HepG2 (cell line): Measurements from ENCODE around the gene DGCR6. TPM values are rescaled to one million over a fixed set of nuclear protein-coding genes. Genes with fewer than 3 reads are reported as not detected.

Experiments
- ATAC-seq: fragments of 200-7000 bp; cut with Tn5 transposase; 3 replicates; pipeline ENCODE4 v1.9.1; 2020; ENCODE audit warnings: mild to moderate bottlenecking, moderate library complexity
- Bru-seq: library from RNA; stranded (reverse); fragments of 400-500 nt; gene quantifications from one replicate; lab custom pipeline; 2021; lab: Mats Ljungman, UMichigan
- BruChase-seq, 2 experiments: library from RNA; stranded (reverse); fragments of 400-500 nt; gene quantifications; one replicate each; lab custom pipeline; 2021; lab: Mats Ljungman, UMichigan
- BruUV-seq: library from RNA; stranded (reverse); fragments of 400-500 nt; replicated peaks from 2 replicates; lab custom pipeline; 2021; lab: Mats Ljungman, UMichigan
- CTCF ChIA-PET: fragments of 300-600 bp; formaldehyde crosslinking; extraction: SDS; loops from one replicate; lab custom pipeline; 2021; ENCODE audit warnings: low total read pairs, inconsistent platforms, low intra/inter-chr PET ratio; lab: Yijun Ruan, JAX
- POLR2A ChIA-PET: fragments of 350-600 bp; sonication (Branson Sonifier 250); formaldehyde crosslinking; loops from one replicate; lab custom pipeline; 2020; ENCODE audit warnings: antibody characterized with exemption, inconsistent platforms; lab: Yijun Ruan, JAX
- DNase-seq: peaks from one replicate; pipeline ENCODE4 v3.0.0-alpha.2; 2015; ENCODE audit warnings: low spot score
- FAIRE-seq: peaks from 3 replicates; lab custom pipeline; 2011; peaks lifted over from hg19 to GRCh38; lab: Jason Lieb, UNC
- H2AFZ ChIP-seq: one replicate; pipeline ENCODE4 v1.6.1; 2011; ENCODE audit warnings: low read length, inconsistent platforms
- H3K27ac ChIP-seq: fragments of 300-600 bp; 3 replicates; pipeline ENCODE4 v1.8.0; 2011; ENCODE audit warnings: mixed run types, mild to moderate bottlenecking, mixed read lengths, low read length, inconsistent platforms; ENCODE audit not compliant: insufficient read depth; ENCODE audit errors: extremely low read length
- H3K27me3 ChIP-seq, 2 experiments: fragments of 200-600 bp in 1 of 2; 2 replicates in 1 of 2; 3 replicates in 1 of 2; pipeline versions ENCODE4 v1.6.0 to v1.8.0; 2011; ENCODE audit warnings: low read length in 2 of 2, mild to moderate bottlenecking in 2 of 2, moderate library complexity in 2 of 2, inconsistent platforms in 1 of 2; ENCODE audit not compliant: insufficient read depth in 2 of 2, control insufficient read depth in 1 of 2
- H3K36me3 ChIP-seq, 2 experiments: fragments of 200-600 bp in 1 of 2; replicated peaks in 1 of 2; 2 replicates in 1 of 2; 3 replicates in 1 of 2; pipeline versions ENCODE4 v1.5.1 to v1.8.0; 2011; ENCODE audit warnings: low read length in 2 of 2, inconsistent platforms in 1 of 2; ENCODE audit not compliant: insufficient read depth in 2 of 2, control insufficient read depth in 1 of 2
- H3K4me1 ChIP-seq: 2 replicates; pipeline ENCODE4 v1.5.1; 2012; ENCODE audit warnings: low read length, inconsistent platforms; ENCODE audit not compliant: insufficient read depth
- H3K4me2 ChIP-seq: 2 replicates; pipeline ENCODE4 v1.6.0; 2011; ENCODE audit warnings: low read depth, low read length, inconsistent platforms
- H3K4me3 ChIP-seq, 3 experiments: fragments of 200-600 bp in 1 of 3; sonication (generic), shearing (Covaris generic) in 1 of 3; replicated peaks in 1 of 3; 2 replicates each; pipeline ENCODE4 v1.5.1; 2011 to 2016; ENCODE audit warnings: low read length in 3 of 3, inconsistent platforms in 2 of 3, low read depth in 2 of 3, mild to moderate bottlenecking in 2 of 3, control low read depth in 1 of 3, mixed read lengths in 1 of 3; ENCODE audit not compliant: insufficient read depth in 1 of 3
- H3K79me2 ChIP-seq: one replicate; pipeline ENCODE4 v1.6.1; 2011; ENCODE audit warnings: low read length, inconsistent platforms; ENCODE audit not compliant: insufficient read depth
- H3K9ac ChIP-seq: 2 replicates; pipeline ENCODE4 v1.6.0; 2011; ENCODE audit warnings: mild to moderate bottlenecking, low read depth, low read length, inconsistent platforms; ENCODE audit not compliant: insufficient read depth
- H3K9me3 ChIP-seq: 2 replicates; pipeline ENCODE4 v1.5.1; 2012; ENCODE audit warnings: mild to moderate bottlenecking, low read length
- H4K20me1 ChIP-seq: 2 replicates; pipeline ENCODE4 v1.6.0; 2011; ENCODE audit warnings: inconsistent platforms, mild to moderate bottlenecking, low read length, moderate library complexity; ENCODE audit not compliant: insufficient read depth
- BRD4 ChIP-seq: sonication (generic); formaldehyde crosslinking; IDR thresholded peaks from 2 replicates; pipeline ENCODE4 v1.4.0; 2020; ENCODE audit warnings: missing genetic modification reagents
- GMEB2 ChIP-seq: IDR thresholded peaks from 2 replicates; pipeline ENCODE4 v1.6.1; 2016; ENCODE audit warnings: missing biosample characterization, missing genetic modification reagents, low read depth
- HMG20B ChIP-seq: conservative IDR thresholded peaks from 2 replicates; pipeline ENCODE4 v1.6.1; 2016; ENCODE audit warnings: missing genetic modification reagents, missing compliant biosample characterization
- PHF8 ChIP-seq: sonication (generic); formaldehyde crosslinking; IDR thresholded peaks from 2 replicates; pipeline ENCODE4 v1.5.0; 2020; ENCODE audit warnings: missing genetic modification reagents
- ZNF547 ChIP-seq: sonication (generic); formaldehyde crosslinking; IDR thresholded peaks from 2 replicates; pipeline ENCODE4 v1.5.1; 2020; ENCODE audit warnings: mild to moderate bottlenecking, missing genetic modification reagents
- ZNF740 ChIP-seq: sonication (generic); formaldehyde crosslinking; IDR thresholded peaks from 2 replicates; pipeline ENCODE4 v1.4.0; 2020; ENCODE audit warnings: missing genetic modification reagents
- WGBS: methylation state at CpG from one replicate; pipeline ENCODE4 v1.1.6; 2017; ENCODE audit warnings: low lambda C conversion rate; 5-methylcytosine and 5-hydroxymethylcytosine counted together
- in situ Hi-C: cut with HindIII; loops from 2 replicates; pipeline ENCODE4 v1.10.0; 2017; ENCODE audit warnings: low pct_unique_long_range_greater_than_20kb; ENCODE audit not compliant: extremely low pct_ligation_motif_present
- intact Hi-C: fragments of 100-400 bp; cut with micrococcal nuclease; formaldehyde crosslinking; loops from one replicate; pipeline ENCODE4 v1.10.0; 2022; ENCODE audit not compliant: unreplicated experiment
- long read RNA-seq, 2 experiments: library from RNA in 1 of 2; library from polyadenylated mRNA in 1 of 2; stranded (forward) in 1 of 2; unstranded in 1 of 2; transcript quantifications; one replicate each; pipeline ENCODE4 v2.0.0, GENCODE V29; 2019 to 2022
- polyA minus RNA-seq, 3 experiments: library from RNA; depleted of rRNA, polyadenylated mRNA; stranded (reverse); fragments of >200 nt; gene quantifications; 2 replicates each; pipeline ENCODE4 v1.2.3, GENCODE V29; 2011; ENCODE audit warnings: low replicate concordance in 1 of 3
- polyA plus RNA-seq, 8 experiments: library from polyadenylated mRNA; depleted of rRNA in 3 of 8; stranded (reverse) in 7 of 8; unstranded in 1 of 8; fragments of >200 nt; fragmentation: Illumina TruSeq in 4 of 8; extraction: Trizol in 4 of 8; gene quantifications; 2 replicates each; pipeline versions ENCODE4 v1.2.1 to v1.2.3, GENCODE V29; 2011 to 2016; ENCODE audit warnings: low read depth in 4 of 8, missing spikeins in 1 of 8, mixed read lengths in 1 of 8; ENCODE audit not compliant: insufficient read depth in 1 of 8
- total RNA-seq, 5 experiments: library from RNA; depleted of rRNA; stranded (reverse); fragments of >200 nt; fragmentation: Illumina TruSeq; extraction: Trizol; gene quantifications; 2 replicates each; pipeline ENCODE4 v1.2.3, GENCODE V29; 2016; ENCODE audit warnings: low read depth in 1 of 5

Gene DGCR6
- total RNA-seq (2016; rRNA removed; fragmentation: Illumina TruSeq; extraction: Trizol) (0.07 TPM in 1 of 2 replicates, not detected in the other), polyA plus RNA-seq (2011; rRNA removed) (0.13 TPM in 1 of 2 replicates, not detected in the other), polyA minus RNA-seq (2011; rRNA and poly(A)+ RNA removed; ENCODE audit: low replicate concordance) (0.12 and 2.3 TPM in 2 replicates), Bru-seq, nascent RNA (not detected), BruChase-seq, experiment 1, labeled RNA remaining after a 6-hour chase (not detected), BruChase-seq, experiment 2, labeled RNA remaining after a 2-hour chase (not detected)
- 0.71 TPM in 1 of 2 replicates, not detected in the other for total RNA-seq (2016; cell fraction: cytosol; rRNA removed; fragmentation: Illumina TruSeq; extraction: Trizol; ENCODE audit: low read depth)
- total RNA-seq (2016; cell fraction: insoluble cytoplasmic fraction; rRNA removed; fragmentation: Illumina TruSeq; extraction: Trizol) = not detected in 2 replicates
- total RNA-seq (2016; cell fraction: membrane; rRNA removed; fragmentation: Illumina TruSeq; extraction: Trizol) = not detected in 2 replicates
- 0.12 TPM in 1 of 2 replicates, not detected in the other for total RNA-seq (2016; cell fraction: nucleus; rRNA removed; fragmentation: Illumina TruSeq; extraction: Trizol)
- polyA plus RNA-seq (2011; cell fraction: cytosol; rRNA removed) = 0.05 TPM in 1 of 2 replicates, not detected in the other
- 0.16 and 0.17 TPM in 2 replicates for polyA plus RNA-seq (2011; cell fraction: nucleus; rRNA removed)
- not detected in 2 replicates for polyA plus RNA-seq (2012)
- polyA plus RNA-seq (2016; cell fraction: cytosol; fragmentation: Illumina TruSeq; extraction: Trizol; ENCODE audit: low read depth) = 0.26 TPM in 1 of 2 replicates, not detected in the other
- not detected in 2 replicates for polyA plus RNA-seq (2016; cell fraction: insoluble cytoplasmic fraction; fragmentation: Illumina TruSeq; extraction: Trizol; ENCODE audit: low read depth)
- 0.33 TPM in 1 of 2 replicates, not detected in the other for polyA plus RNA-seq (2016; cell fraction: membrane; fragmentation: Illumina TruSeq; extraction: Trizol; ENCODE audit: low read depth)
- not detected in 2 replicates for polyA plus RNA-seq (2016; cell fraction: nucleus; fragmentation: Illumina TruSeq; extraction: Trizol; ENCODE audit: insufficient read depth, low read depth)
- polyA minus RNA-seq (2011; cell fraction: cytosol; rRNA and poly(A)+ RNA removed) = not detected in 2 replicates
- polyA minus RNA-seq (2011; cell fraction: nucleus; rRNA and poly(A)+ RNA removed) = not detected in 2 replicates
- long read RNA-seq, experiment 1 = 0 reads
- long read RNA-seq, experiment 2 = 0 reads

GRCh38 chr22:18905540-18906409 lies at the start of gene DGCR6:
Gene DGCR6, plus strand, starts transcription at chr22:18906320. Its CDS starts 55 bp downstream, at chr22:18906375.
- FAIRE-seq (no peak), DNase-seq (no peak), ATAC-seq (no peak)
- no peak within 1 kb of the TSS for H3K4me3 ChIP-seq
- ChIA-PET CTCF (no interaction called here), POLR2A (no interaction called here)
- no peak within 1 kb of the TSS for H2AFZ ChIP-seq
- BruUV-seq = no TSS peak
- intact Hi-C loops (no loop called here), in situ Hi-C loops (no loop called here)
- H3K4me1 ChIP-seq = no peaks in the 10 kb centered on the region
- no peaks in the 10 kb centered on the region for H4K20me1 ChIP-seq
- no peak within 1 kb of the TSS for H3K4me2 ChIP-seq
- H3K79me2 ChIP-seq = no peaks in the 10 kb centered on the region
- no peak within 1 kb of the TSS for H3K9ac ChIP-seq
- H3K27ac ChIP-seq = no peak within 1 kb of the TSS
- no peaks in the 10 kb centered on the region for H3K36me3 ChIP-seq
- H3K9me3 ChIP-seq = no peaks in the 10 kb centered on the region
- no CpG with 5 or more reads among the region's 77 CpGs for WGBS
- no peaks in the 10 kb centered on the region; a peak in 1 of 5 replicates for H3K27me3 ChIP-seq
- TF ChIP-seq ZNF547 (CRISPR knock-in tag) = no peak
- TF ChIP-seq ZNF740 (CRISPR knock-in tag) = no peak
- TF ChIP-seq HMG20B (CRISPR knock-in tag) = no peak
- no peak for TF ChIP-seq GMEB2 (CRISPR knock-in tag)
- TF ChIP-seq BRD4 (CRISPR knock-in tag) = no peak
- TF ChIP-seq PHF8 (CRISPR knock-in tag) = no peak
